GM10248 (cell line): ENCODE results near the gene RSPH1.
A peak's percentile ranks its signal among the peaks of the same experiment; 100 is the strongest.

Experiments
- CTCF ChIA-PET: fragments of 300-600 bp; sonication (Branson Sonifier 250); formaldehyde crosslinking; extraction: SDS; loops from one replicate; lab custom pipeline; 2021; ENCODE audit warnings: antibody characterized with exemption; lab: Yijun Ruan, JAX
- POLR2A ChIA-PET: fragments of 350-650 bp; sonication (Branson Sonifier 250); formaldehyde crosslinking; extraction: SDS; loops from one replicate; lab custom pipeline; 2020; ENCODE audit warnings: antibody characterized with exemption; lab: Yijun Ruan, JAX
- DNase-seq: peaks from one replicate; pipeline ENCODE4 v3.0.0; 2012; ENCODE audit errors: extremely low spot score
- TF ChIP-seq, protein P1 (sequence below): IDR thresholded peaks from 2 replicates; pipeline ENCODE4 v1.5.1; 2012; ENCODE audit warnings: mild to moderate bottlenecking, low read depth; ENCODE audit errors: extremely low read depth, missing control alignments, control extremely low read depth

The RSPH1 gene

DNA sequence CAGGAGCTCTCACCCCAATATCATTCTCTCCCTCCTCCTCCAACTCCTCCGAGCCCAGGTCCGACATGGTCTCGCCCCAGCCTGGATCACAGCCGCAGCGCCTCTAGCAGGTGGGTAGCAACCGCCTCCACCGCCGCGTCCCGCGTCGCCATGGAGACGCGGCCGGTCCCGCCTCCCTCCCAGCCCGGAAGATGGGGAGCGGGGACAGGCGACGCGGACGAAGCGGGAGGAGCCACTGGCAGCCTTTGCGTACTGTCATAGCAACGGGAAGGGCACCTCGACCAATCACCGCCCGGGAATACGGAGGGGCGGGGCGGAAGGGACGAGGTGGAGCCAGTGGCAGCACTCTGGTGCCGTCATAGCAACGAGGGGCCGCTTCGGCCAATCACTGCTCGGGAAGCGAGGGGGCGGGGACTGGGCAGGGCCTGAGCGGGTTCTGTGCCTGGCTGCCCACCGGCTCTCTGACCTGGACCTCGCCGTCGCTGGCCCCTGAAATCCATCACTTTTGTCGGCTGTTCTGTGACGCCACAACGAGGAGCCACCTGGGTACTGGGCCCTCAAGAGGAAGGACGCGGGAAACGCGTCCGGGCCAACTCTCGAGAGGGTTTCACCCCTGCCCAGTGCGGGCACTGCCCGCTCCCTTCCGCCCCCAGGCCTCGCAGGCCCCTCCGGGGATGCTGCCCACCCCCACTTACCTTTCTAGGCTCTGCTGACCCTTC, at the start of gene RSPH1:
Gene RSPH1 (minus strand): TSS at position 105 of the 719 bp plus-strand sequence. CDS start 38 bp downstream, at position 67.
- DNase-seq, result peak; percentile 99
- TF ChIP-seq, protein P1, sequence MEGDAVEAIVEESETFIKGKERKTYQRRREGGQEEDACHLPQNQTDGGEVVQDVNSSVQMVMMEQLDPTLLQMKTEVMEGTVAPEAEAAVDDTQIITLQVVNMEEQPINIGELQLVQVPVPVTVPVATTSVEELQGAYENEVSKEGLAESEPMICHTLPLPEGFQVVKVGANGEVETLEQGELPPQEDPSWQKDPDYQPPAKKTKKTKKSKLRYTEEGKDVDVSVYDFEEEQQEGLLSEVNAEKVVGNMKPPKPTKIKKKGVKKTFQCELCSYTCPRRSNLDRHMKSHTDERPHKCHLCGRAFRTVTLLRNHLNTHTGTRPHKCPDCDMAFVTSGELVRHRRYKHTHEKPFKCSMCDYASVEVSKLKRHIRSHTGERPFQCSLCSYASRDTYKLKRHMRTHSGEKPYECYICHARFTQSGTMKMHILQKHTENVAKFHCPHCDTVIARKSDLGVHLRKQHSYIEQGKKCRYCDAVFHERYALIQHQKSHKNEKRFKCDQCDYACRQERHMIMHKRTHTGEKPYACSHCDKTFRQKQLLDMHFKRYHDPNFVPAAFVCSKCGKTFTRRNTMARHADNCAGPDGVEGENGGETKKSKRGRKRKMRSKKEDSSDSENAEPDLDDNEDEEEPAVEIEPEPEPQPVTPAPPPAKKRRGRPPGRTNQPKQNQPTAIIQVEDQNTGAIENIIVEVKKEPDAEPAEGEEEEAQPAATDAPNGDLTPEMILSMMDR, result peak; percentile 13
- ChIA-PET CTCF (interaction anchor here (0.9 to 2.9 kb wide), 8 partner anchors 9 to 237 kb away, joined by 3 to 13 read pairs (median 4); no protein-coding TSS in a partner anchor), POLR2A (no interaction called here)

DNA sequence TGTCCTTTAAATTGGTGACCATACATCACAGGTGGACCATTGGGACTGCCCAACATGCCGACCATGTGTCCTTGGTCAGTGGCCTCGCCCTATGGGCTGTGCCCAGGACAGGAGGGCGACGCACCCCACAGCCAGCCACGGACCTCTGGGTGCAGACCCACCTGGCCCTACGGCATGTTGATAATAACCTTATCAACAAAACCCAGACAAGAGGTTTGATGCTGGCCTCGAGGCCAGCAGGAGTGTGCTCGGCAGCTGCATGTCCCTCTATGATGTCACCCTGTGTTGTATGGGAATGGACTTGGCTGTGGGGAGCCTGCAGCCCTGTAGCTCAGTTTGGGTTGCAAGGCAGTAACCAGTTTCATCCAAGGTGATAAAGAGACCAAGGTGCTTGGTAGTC, 49.7 kb upstream of the RSPH1 start:
- TF ChIP-seq, protein P1, result no peak
- no peak for DNase-seq
- ChIA-PET CTCF (interaction anchor here (1.2 kb wide), 1 partner anchor 9 kb away, joined by 3 read pairs; no protein-coding TSS in a partner anchor), POLR2A (no interaction called here)

DNA sequence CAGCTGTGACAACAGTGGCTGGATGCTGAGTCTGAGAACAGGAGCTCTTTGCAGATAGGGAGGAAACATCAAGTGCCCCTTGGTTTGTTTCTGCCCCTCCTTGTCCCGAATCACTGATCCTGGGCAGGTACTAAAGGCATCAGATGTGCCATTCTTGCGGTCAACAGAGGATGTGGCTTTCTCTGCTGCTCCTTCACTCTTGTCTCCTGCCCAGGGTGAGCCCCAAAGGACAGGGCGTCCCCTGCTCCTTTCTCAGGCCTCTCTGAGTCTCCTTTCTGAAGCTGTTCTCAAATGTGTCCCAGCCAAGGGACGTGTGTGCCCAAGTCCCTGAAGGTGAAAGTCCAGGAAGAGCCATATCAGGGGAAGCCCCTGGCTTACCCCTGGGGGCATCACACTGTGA, 49.3 kb upstream of the RSPH1 start:
- DNase-seq, result no peak
- TF ChIP-seq, protein P1, result no peak
- CTCF ChIA-PET, result interaction anchor here (1.1 to 1.2 kb wide), 2 partner anchors 8 to 9 kb away, joined by 3 read pairs; no protein-coding TSS in a partner anchor
- POLR2A ChIA-PET, result no interaction called here

DNA sequence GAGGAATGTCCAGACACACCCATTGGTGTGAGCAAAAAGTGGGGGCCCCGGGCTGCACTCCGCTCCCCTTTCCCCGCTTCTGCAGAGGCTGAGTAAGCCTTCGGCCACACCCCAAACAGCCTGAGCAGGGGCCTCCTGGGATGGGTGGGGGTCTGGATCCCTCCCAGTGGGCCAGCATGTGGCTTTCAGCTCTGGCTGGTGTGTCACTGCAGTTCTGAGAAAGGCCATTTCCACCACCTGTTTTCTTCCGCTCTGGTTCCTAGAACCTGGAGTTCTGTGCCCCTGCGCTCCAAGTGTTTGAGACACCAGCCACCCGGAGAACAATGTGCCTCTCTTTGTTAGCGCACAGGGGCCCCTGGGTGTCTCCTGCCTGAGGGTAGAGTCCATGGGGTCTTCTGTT, 48.5 kb upstream of the RSPH1 start:
- POLR2A ChIA-PET, result no interaction called here
- CTCF ChIA-PET, result interaction anchor here (1.1 to 1.3 kb wide), 3 partner anchors 8 to 9 kb away, joined by 3 read pairs; no protein-coding TSS in a partner anchor
- TF ChIP-seq, protein P1, result no peak
- DNase-seq, result no peak

DNA sequence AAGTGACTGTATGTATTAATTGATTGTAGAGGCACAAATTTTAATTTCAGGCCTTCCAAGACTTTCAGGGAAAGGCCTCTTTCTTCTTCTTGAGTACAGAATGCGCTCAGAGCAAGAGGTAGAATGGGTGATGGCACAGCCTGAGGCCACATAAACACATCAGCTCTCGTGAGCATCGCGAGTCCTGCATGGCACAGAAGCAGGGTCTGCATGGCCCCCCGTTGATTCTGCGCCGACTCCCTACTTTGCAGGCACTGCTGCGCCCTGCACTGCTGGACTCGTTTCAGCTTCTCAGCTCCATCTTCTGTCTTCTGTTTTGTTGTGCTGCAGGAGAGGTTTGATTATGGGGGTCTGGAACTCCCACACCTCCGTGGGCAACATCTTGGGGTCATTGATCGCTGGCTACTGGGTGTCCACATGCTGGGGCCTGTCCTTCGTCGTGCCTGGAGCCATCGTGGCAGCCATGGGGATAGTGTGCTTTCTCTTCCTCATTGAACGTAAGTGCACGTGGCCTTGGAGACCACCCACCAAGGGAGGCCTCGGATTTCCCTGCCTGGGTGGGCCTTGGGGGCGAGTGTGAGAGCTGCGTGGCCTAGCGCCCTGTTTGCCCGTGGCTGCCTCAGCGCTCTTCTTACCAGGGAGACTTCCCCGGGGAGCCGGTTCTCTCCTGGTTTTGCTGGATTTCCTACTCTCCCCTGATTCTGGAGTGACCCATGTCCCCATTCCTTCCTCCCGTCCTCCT, 47.3 kb upstream of the RSPH1 start:
- ChIA-PET POLR2A (no interaction called here), CTCF (interaction anchor here (0.7 kb wide), 1 partner anchor 11 kb away, joined by 3 read pairs; no protein-coding TSS in a partner anchor)
- DNase-seq, result no peak
- TF ChIP-seq, protein P1, result no peak

DNA sequence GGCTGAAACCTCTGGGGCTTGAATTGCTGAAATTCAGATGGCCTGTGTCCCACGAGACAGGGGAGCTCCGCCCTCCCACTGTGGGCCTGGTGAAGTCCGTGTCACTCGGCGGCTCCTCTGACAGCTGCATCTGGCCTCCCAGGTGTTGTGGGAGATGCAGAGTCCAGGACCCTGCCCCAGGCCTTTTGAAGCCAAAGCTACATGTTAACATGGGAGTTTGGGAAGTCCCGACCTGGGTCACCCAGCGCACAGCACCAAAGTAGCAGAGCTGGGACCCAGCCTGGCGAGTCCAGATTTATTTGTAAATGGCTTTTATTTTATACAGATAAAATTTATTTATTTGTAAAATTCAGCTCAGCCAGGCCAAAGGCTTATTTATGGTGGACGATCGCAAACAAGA, 46.6 kb upstream of the RSPH1 start:
- TF ChIP-seq, protein P1, result no peak
- DNase-seq, result no peak
- POLR2A ChIA-PET, result no interaction called here
- CTCF ChIA-PET, result no interaction called here
